ENCODE results near the gene ADAMTS2.

Gene ADAMTS2

GRCh38 chr5:179121667-179122111 is 223.6 kb downstream of the ADAMTS2 start:
- DNase-seq (ENCODE audit: extremely low read depth, low read depth): no peak
- TF ChIP-seq CTCF (IDR thresholded peaks at IDR 0.05; ENCODE audit: low read depth, low read length): no peak

GRCh38 chr5:179120951-179121666 is 224.2 kb downstream of the ADAMTS2 start:
- no peak for TF ChIP-seq CTCF (IDR thresholded peaks at IDR 0.05; ENCODE audit: low read depth, low read length)
- DNase-seq (ENCODE audit: extremely low read depth, low read depth): no peak

GRCh38 chr5:179120421-179120861 is 224.8 kb downstream of the ADAMTS2 start:
- TF ChIP-seq CTCF (IDR thresholded peaks at IDR 0.05; ENCODE audit: low read depth, low read length): no peak
- no peak for DNase-seq (ENCODE audit: extremely low read depth, low read depth)

- no peak for TF ChIP-seq CTCF (IDR thresholded peaks at IDR 0.05; ENCODE audit: low read depth, low read length)
- no peak for DNase-seq (ENCODE audit: extremely low read depth, low read depth)
These were observed 225.7 kb downstream of the ADAMTS2 start for GRCh38 chr5:179119415-179120170.

- no peak for DNase-seq (ENCODE audit: extremely low read depth, low read depth)
- no peak for TF ChIP-seq CTCF (IDR thresholded peaks at IDR 0.05; ENCODE audit: low read depth, low read length)
These were observed 226.4 kb downstream of the ADAMTS2 start for GRCh38 chr5:179118756-179119414.

- no peak for TF ChIP-seq CTCF (IDR thresholded peaks at IDR 0.05; ENCODE audit: low read depth, low read length)
- no peak for DNase-seq (ENCODE audit: extremely low read depth, low read depth)
These were observed 226.9 kb downstream of the ADAMTS2 start for GRCh38 chr5:179118338-179118737.
